Panc1 (cell line): Measurements from ENCODE around the gene KIF2A. TPM values are rescaled to one million over a fixed set of nuclear protein-coding genes. Genes with fewer than 3 reads are reported as not detected.

Experiments used
- ATAC-seq: fragments of 200-7000 bp; cut with Tn5 transposase; 2 replicates; pipeline ENCODE4 v1.9.1; 2020; ENCODE audit warnings: mild to moderate bottlenecking, moderate library complexity
- BruUV-seq: library from RNA; stranded (reverse); fragments of 400-500 nt; replicated peaks from 2 replicates; lab custom pipeline; 2021; lab: Mats Ljungman, UMichigan
- CTCF ChIA-PET: fragments of 300-600 bp; sonication (Branson Sonifier 250); formaldehyde crosslinking; loops from one replicate; lab custom pipeline; 2022; ENCODE audit warnings: antibody characterized with exemption; lab: Charles Lee
- POLR2A ChIA-PET: fragments of 300-600 bp; sonication (Branson Sonifier 250); formaldehyde crosslinking; loops from one replicate; lab custom pipeline; 2022; ENCODE audit warnings: antibody characterized with exemption; lab: Charles Lee
- DNase-seq: peaks from one replicate; pipeline ENCODE4 v3.0.0-alpha.2; 2010; ENCODE audit warnings: low read depth, low spot score
- H3K27ac ChIP-seq: 2 replicates; pipeline ENCODE4 v1.5.1; 2011; ENCODE audit warnings: mild to moderate bottlenecking, low read length, inconsistent platforms
- H3K27me3 ChIP-seq: fragments of 200-500 bp; sonication (Bioruptor generic); 2 replicates; pipeline ENCODE4 v1.6.0; 2014; ENCODE audit warnings: low read length, inconsistent platforms; ENCODE audit not compliant: control insufficient read depth, insufficient read depth
- H3K36me3 ChIP-seq: fragments of 200-500 bp; sonication (Bioruptor generic); 2 replicates; pipeline ENCODE4 v1.5.1; 2014; ENCODE audit warnings: inconsistent platforms, mild to moderate bottlenecking, low read length, moderate library complexity; ENCODE audit not compliant: control insufficient read depth, insufficient read depth
- H3K4me1 ChIP-seq: 2 replicates; pipeline ENCODE4 v1.5.1; 2011; ENCODE audit warnings: inconsistent platforms, mild to moderate bottlenecking, low read length, moderate library complexity; ENCODE audit not compliant: control insufficient read depth, insufficient read depth
- H3K4me3 ChIP-seq, 2 experiments: 2 replicates each; pipeline ENCODE4 v1.5.1; 2011 to 2012; ENCODE audit warnings: low read depth in 2 of 2, low read length in 2 of 2, mild to moderate bottlenecking in 2 of 2, inconsistent platforms in 1 of 2, moderate library complexity in 1 of 2
- H3K9me3 ChIP-seq: fragments of 200-500 bp; sonication (Bioruptor generic); 2 replicates; pipeline ENCODE4 v1.5.1; 2014; ENCODE audit warnings: low read depth, mild to moderate bottlenecking, inconsistent platforms, low read length, moderate library complexity; ENCODE audit not compliant: control insufficient read depth, insufficient read depth
- CTCF ChIP-seq: fragments of 450-650 bp; IDR thresholded peaks from 2 replicates; pipeline ENCODE4 v1.5.1; 2017; ENCODE audit warnings: mild to moderate bottlenecking
- POLR2AphosphoS5 ChIP-seq: IDR thresholded peaks from 2 replicates; pipeline ENCODE4 v1.6.1; 2012; ENCODE audit warnings: mild to moderate bottlenecking, low read depth, low read length, moderate library complexity
- REST ChIP-seq, 2 experiments: IDR thresholded peaks; 2 replicates each; pipeline ENCODE4 v1.6.1; 2011 to 2012; ENCODE audit warnings: low read depth in 2 of 2, control low read depth in 1 of 2, low read length in 1 of 2, mild to moderate bottlenecking in 1 of 2, moderate library complexity in 1 of 2; ENCODE audit not compliant: insufficient read depth in 1 of 2
- SIN3A ChIP-seq: IDR thresholded peaks from 2 replicates; pipeline ENCODE4 v1.6.1; 2012; ENCODE audit warnings: low read depth, mild to moderate bottlenecking, low read length, moderate library complexity, borderline replicate concordance; ENCODE audit not compliant: insufficient read depth
- TCF7L2 ChIP-seq: IDR thresholded peaks from 2 replicates; pipeline ENCODE4 v1.6.1; 2011; ENCODE audit warnings: mild to moderate bottlenecking, low read depth, low read length, inconsistent platforms
- in situ Hi-C: cut with HindIII; loops from 2 replicates; pipeline ENCODE4 v1.10.0; 2016; ENCODE audit warnings: low sequenced_read_pairs, low pct_unique_long_range_greater_than_20kb
- intact Hi-C: fragments of 100-400 bp; cut with micrococcal nuclease; formaldehyde crosslinking; loops from one replicate; pipeline ENCODE4 v1.10.0; 2022; ENCODE audit not compliant: unreplicated experiment
- total RNA-seq: library from RNA; stranded (reverse); gene quantifications from one replicate; pipeline ENCODE4 v1.2.1, GENCODE V29; 2021; ENCODE audit not compliant: unreplicated experiment

Gene KIF2A
- total RNA-seq, 1 experiment from 2014 or later: 58.9 TPM

- no peak overlapping the region for H3K4me3 ChIP-seq
- no peaks in the 10 kb centered on the region for H3K4me1 ChIP-seq
- ATAC-seq: no peak
- no peaks in the 10 kb centered on the region for H3K9me3 ChIP-seq
- in situ Hi-C loops: no loop called here
- CTCF ChIA-PET: no interaction called here
- H3K36me3 ChIP-seq: peaks cover 39% of the 10 kb centered on the region
- BruUV-seq: no TSS peak
- no peaks in the 10 kb centered on the region for H3K27me3 ChIP-seq
- no peak for DNase-seq
- POLR2A ChIA-PET: no interaction called here
- intact Hi-C loops: no loop called here
- H3K27ac ChIP-seq: no peak overlapping the region
- no peak for TF ChIP-seq SIN3A
- TF ChIP-seq CTCF: no peak
- no peak for TF ChIP-seq TCF7L2
- TF ChIP-seq POLR2AphosphoS5: no peak
- TF ChIP-seq REST (IDR thresholded peaks at IDR 0.05; ENCODE audit: insufficient read depth in 1 of 2, low read depth in 2 of 2, low read length in 1 of 2): no peak
Measured at GRCh38 chr5:62362701-62363100, 56.7 kb downstream of the KIF2A start.

GRCh38 chr5:62369039-62369438 is 63.0 kb downstream of the KIF2A start:
- Histone ChIP-seq H3K36me3 (peaks cover 35% of the 10 kb centered on the region), H3K27me3 (no peaks in the 10 kb centered on the region), H3K4me3 (no peak overlapping the region), H3K9me3 (no peaks in the 10 kb centered on the region), H3K4me1 (no peaks in the 10 kb centered on the region), H3K27ac (no peak overlapping the region)
- intact Hi-C loops (no loop called here), in situ Hi-C loops (no loop called here)
- ChIA-PET CTCF (no interaction called here), POLR2A (no interaction called here)
- no TSS peak for BruUV-seq
- no peak for ATAC-seq
- no peak for DNase-seq
- TF ChIP-seq TCF7L2 (no peak), SIN3A (no peak), CTCF (no peak), REST (IDR thresholded peaks at IDR 0.05; ENCODE audit: insufficient read depth in 1 of 2, low read depth in 2 of 2, low read length in 1 of 2) (no peak), POLR2AphosphoS5 (no peak)
